GM23338 (cell line): ENCODE data around the gene CIAO1. TPM values are rescaled to one million over a fixed set of nuclear protein-coding genes. Genes with fewer than 3 reads are reported as not detected.

Source experiments
- ATAC-seq: fragments of 200-7000 bp; cut with Tn5 transposase; 3 replicates; pipeline ENCODE4 v1.9.1; 2020
- DNase-seq: peaks from one replicate; pipeline ENCODE4 v3.0.0-alpha.2; 2015; ENCODE audit warnings: low spot score
- H2AFZ ChIP-seq: fragments of 200-600 bp; sonication (generic); 2 replicates; pipeline ENCODE4 v1.8.0; 2016; ENCODE audit warnings: antibody characterized with exemption, mild to moderate bottlenecking, moderate library complexity
- H3F3A ChIP-seq: fragments of 200-600 bp; sonication (generic); replicated peaks from 2 replicates; pipeline ENCODE4 v1.8.0; 2017; ENCODE audit warnings: antibody characterized with exemption, mixed run types, low read depth
- H3K27ac ChIP-seq: fragments of 200-600 bp; sonication (generic); 2 replicates; pipeline ENCODE4 v1.6.1; 2016; ENCODE audit warnings: low read depth
- H3K27me3 ChIP-seq: fragments of 200-600 bp; sonication (generic); 2 replicates; pipeline ENCODE4 v1.8.0; 2016; ENCODE audit warnings: mild to moderate bottlenecking, mixed run types, moderate library complexity; ENCODE audit not compliant: insufficient read depth
- H3K36me3 ChIP-seq: fragments of 200-600 bp; sonication (generic); 2 replicates; pipeline ENCODE4 v1.8.0; 2016; ENCODE audit warnings: mild to moderate bottlenecking; ENCODE audit not compliant: insufficient read depth
- H3K4me1 ChIP-seq: fragments of 200-600 bp; sonication (generic); 2 replicates; pipeline ENCODE4 v1.8.0; 2016; ENCODE audit warnings: mild to moderate bottlenecking, moderate library complexity; ENCODE audit not compliant: insufficient read depth
- H3K4me2 ChIP-seq: fragments of 200-600 bp; sonication (generic); 2 replicates; pipeline ENCODE4 v1.7.1; 2017; ENCODE audit warnings: mixed run types
- H3K4me3 ChIP-seq: fragments of 200-600 bp; sonication (generic); 2 replicates; pipeline ENCODE4 v1.6.1; 2016; ENCODE audit warnings: mixed run types
- H3K79me2 ChIP-seq: fragments of 200-600 bp; sonication (generic); replicated peaks from 2 replicates; pipeline ENCODE4 v1.8.0; 2017; ENCODE audit warnings: mild to moderate bottlenecking; ENCODE audit not compliant: insufficient read depth
- H3K9me2 ChIP-seq: fragments of 200-600 bp; sonication (generic); 2 replicates; pipeline ENCODE4 v1.8.0; 2017; ENCODE audit not compliant: insufficient read depth
- H4K20me1 ChIP-seq: fragments of 200-600 bp; sonication (generic); replicated peaks from 2 replicates; pipeline ENCODE4 v1.8.0; 2017; ENCODE audit warnings: mild to moderate bottlenecking; ENCODE audit not compliant: insufficient read depth
- H3K27ac Mint-ChIP-seq: 2 replicates; pipeline ENCODE4 v1.8.0; 2020; ENCODE audit warnings: inconsistent platforms, mild to moderate bottlenecking, moderate library complexity, mixed read lengths
- H3K27me3 Mint-ChIP-seq: 3 replicates; pipeline ENCODE4 v1.8.0; 2022; ENCODE audit warnings: low read depth, mild to moderate bottlenecking, moderate library complexity, mixed read lengths, inconsistent platforms; ENCODE audit not compliant: insufficient read depth, poor library complexity
- H3K36me3 Mint-ChIP-seq: 3 replicates; pipeline ENCODE4 v1.8.0; 2021; ENCODE audit warnings: low read depth, mild to moderate bottlenecking, inconsistent platforms, moderate library complexity, mixed read lengths
- H3K4me1 Mint-ChIP-seq: 3 replicates; pipeline ENCODE4 v1.8.0; 2020; ENCODE audit warnings: mild to moderate bottlenecking, inconsistent platforms, mixed read lengths
- H3K4me3 Mint-ChIP-seq: 3 replicates; pipeline ENCODE4 v1.8.0; 2021; ENCODE audit warnings: moderate library complexity, mild to moderate bottlenecking, inconsistent platforms, mixed read lengths
- H3K9me3 Mint-ChIP-seq: 3 replicates; pipeline ENCODE4 v1.8.0; 2020; ENCODE audit warnings: moderate library complexity, mild to moderate bottlenecking, inconsistent platforms, mixed read lengths
- CREB1 ChIP-seq: fragments of 250-450 bp; sonication (Bioruptor Pico); IDR thresholded peaks from 2 replicates; pipeline ENCODE4 v1.5.0; 2020; ENCODE audit warnings: low read depth, mild to moderate bottlenecking, moderate library complexity
- EZH2 ChIP-seq: fragments of 200-600 bp; sonication (generic); IDR thresholded peaks from one replicate; pipeline ENCODE4 v1.8.0; 2017; ENCODE audit warnings: antibody characterized with exemption, mild to moderate bottlenecking, low read depth; ENCODE audit not compliant: unreplicated experiment
- EZH2phosphoT487 ChIP-seq: fragments of 200-600 bp; sonication (generic); IDR thresholded peaks from one replicate; pipeline ENCODE4 v1.8.1; 2018; ENCODE audit warnings: antibody characterized with exemption; ENCODE audit not compliant: unreplicated experiment
- JUNB ChIP-seq: IDR thresholded peaks from one replicate; pipeline ENCODE4 v1.6.1; 2016; ENCODE audit warnings: antibody characterized with exemption; ENCODE audit not compliant: unreplicated experiment
- NANOG ChIP-seq: IDR thresholded peaks from 2 replicates; pipeline ENCODE4 v1.6.1; 2016; ENCODE audit warnings: antibody characterized with exemption, borderline replicate concordance
- POLR2AphosphoS5 ChIP-seq: IDR thresholded peaks from 2 replicates; pipeline ENCODE4 v1.6.1; 2016; ENCODE audit warnings: antibody characterized with exemption, low read depth
- STAT1 ChIP-seq: IDR thresholded peaks from one replicate; pipeline ENCODE4 v1.6.1; 2016; ENCODE audit warnings: antibody characterized with exemption; ENCODE audit not compliant: unreplicated experiment
- ZNF114 ChIP-seq: fragments of 250-450 bp; sonication (Bioruptor Pico); IDR thresholded peaks from 2 replicates; pipeline ENCODE4 v1.5.0; 2020; ENCODE audit warnings: mild to moderate bottlenecking, moderate library complexity
- ZNF331 ChIP-seq: fragments of 250-450 bp; sonication (Bioruptor Pico); IDR thresholded peaks from 2 replicates; pipeline ENCODE4 v1.5.0; 2020; ENCODE audit warnings: low read depth, mild to moderate bottlenecking, moderate library complexity
- polyA plus RNA-seq: library from polyadenylated mRNA; unstranded; fragments of >200 nt; fragmentation: Nextera tagmentation; extraction: Ambion mirVana; gene quantifications from 2 replicates; pipeline ENCODE4 v1.2.1, GENCODE V29; 2016
- total RNA-seq: library from RNA; depleted of rRNA; stranded (reverse); fragments of >200 nt; shearing (Covaris generic); gene quantifications from 2 replicates; pipeline ENCODE4 v1.2.3, GENCODE V29; 2014
- TF ChIP-seq, protein P1 (sequence below): IDR thresholded peaks from one replicate; pipeline ENCODE4 v1.6.1; 2018; ENCODE audit warnings: antibody characterized with exemption; ENCODE audit not compliant: unreplicated experiment
- TF ChIP-seq, protein P2 (sequence below): fragments of 250-450 bp; sonication (Bioruptor Pico); IDR thresholded peaks from 2 replicates; pipeline ENCODE4 v1.5.0; 2020; ENCODE audit warnings: mild to moderate bottlenecking, moderate library complexity
- TF ChIP-seq, protein P3 (sequence below): IDR thresholded peaks from 2 replicates; pipeline ENCODE4 v1.6.1; 2016; ENCODE audit warnings: antibody characterized with exemption
- TF ChIP-seq, protein P4 (sequence below), 2 experiments: fragments of 200-600 bp in 1 of 2; sonication (generic) in 1 of 2; conservative IDR thresholded peaks; 2 replicates each; pipeline versions ENCODE4 v1.5.1 to v1.6.1; 2016 to 2017; ENCODE audit warnings: antibody characterized with exemption in 2 of 2, low read depth in 2 of 2, mild to moderate bottlenecking in 2 of 2, moderate library complexity in 1 of 2

CIAO1 gene
- total and polyA plus RNA-seq, 2 experiments from 2014 or later: 48.8 to 119 TPM

DNA sequence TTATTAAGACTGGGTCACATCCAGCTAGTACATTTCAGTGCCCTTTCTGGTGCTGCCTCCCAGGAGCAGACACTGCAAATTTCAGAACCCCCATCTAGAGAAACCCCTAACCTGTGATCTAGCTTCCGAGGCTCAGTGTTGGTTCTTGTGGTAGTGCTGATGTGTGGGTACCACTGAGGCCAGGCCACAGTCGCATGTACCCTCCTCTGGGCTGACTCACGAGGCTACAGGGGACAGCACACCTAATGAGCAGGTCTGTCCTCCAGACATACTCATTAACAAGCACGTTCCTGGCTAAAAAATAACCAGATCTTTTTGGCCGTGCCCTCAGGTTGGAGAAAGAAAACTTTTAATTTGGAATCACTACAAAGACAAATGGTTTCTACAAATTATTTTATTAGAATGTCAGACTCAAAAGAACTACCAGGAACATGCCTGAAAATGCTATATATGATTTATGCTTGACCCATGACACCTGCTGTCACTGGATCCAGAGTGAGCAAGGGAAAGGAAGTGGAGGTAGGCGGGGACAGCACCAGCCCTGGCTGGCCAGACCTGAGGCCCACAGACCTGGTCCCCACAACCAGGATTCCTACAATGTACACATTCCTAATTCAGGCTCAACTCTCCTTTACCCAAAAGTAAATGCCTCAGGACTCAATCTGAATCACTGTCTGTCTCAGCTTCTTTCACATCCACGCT lies 8.5 kb downstream of the CIAO1 start:
- H3K27ac ChIP-seq: peak overlapping the region; percentile 19; the same call in 1 of the 2 replicates
- Mint-ChIP-seq H3K4me1 (no peaks in the 10 kb centered on the region), H3K36me3 (peaks cover 87% of the 10 kb centered on the region), H3K4me3 (no peak overlapping the region), H3K27ac (no peak overlapping the region), H3K9me3 (no peaks in the 10 kb centered on the region), H3K27me3 (peaks cover 6% of the 10 kb centered on the region)
- TF ChIP-seq, protein P1, sequence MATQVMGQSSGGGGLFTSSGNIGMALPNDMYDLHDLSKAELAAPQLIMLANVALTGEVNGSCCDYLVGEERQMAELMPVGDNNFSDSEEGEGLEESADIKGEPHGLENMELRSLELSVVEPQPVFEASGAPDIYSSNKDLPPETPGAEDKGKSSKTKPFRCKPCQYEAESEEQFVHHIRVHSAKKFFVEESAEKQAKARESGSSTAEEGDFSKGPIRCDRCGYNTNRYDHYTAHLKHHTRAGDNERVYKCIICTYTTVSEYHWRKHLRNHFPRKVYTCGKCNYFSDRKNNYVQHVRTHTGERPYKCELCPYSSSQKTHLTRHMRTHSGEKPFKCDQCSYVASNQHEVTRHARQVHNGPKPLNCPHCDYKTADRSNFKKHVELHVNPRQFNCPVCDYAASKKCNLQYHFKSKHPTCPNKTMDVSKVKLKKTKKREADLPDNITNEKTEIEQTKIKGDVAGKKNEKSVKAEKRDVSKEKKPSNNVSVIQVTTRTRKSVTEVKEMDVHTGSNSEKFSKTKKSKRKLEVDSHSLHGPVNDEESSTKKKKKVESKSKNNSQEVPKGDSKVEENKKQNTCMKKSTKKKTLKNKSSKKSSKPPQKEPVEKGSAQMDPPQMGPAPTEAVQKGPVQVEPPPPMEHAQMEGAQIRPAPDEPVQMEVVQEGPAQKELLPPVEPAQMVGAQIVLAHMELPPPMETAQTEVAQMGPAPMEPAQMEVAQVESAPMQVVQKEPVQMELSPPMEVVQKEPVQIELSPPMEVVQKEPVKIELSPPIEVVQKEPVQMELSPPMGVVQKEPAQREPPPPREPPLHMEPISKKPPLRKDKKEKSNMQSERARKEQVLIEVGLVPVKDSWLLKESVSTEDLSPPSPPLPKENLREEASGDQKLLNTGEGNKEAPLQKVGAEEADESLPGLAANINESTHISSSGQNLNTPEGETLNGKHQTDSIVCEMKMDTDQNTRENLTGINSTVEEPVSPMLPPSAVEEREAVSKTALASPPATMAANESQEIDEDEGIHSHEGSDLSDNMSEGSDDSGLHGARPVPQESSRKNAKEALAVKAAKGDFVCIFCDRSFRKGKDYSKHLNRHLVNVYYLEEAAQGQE: no peak
- TF ChIP-seq, protein P2, sequence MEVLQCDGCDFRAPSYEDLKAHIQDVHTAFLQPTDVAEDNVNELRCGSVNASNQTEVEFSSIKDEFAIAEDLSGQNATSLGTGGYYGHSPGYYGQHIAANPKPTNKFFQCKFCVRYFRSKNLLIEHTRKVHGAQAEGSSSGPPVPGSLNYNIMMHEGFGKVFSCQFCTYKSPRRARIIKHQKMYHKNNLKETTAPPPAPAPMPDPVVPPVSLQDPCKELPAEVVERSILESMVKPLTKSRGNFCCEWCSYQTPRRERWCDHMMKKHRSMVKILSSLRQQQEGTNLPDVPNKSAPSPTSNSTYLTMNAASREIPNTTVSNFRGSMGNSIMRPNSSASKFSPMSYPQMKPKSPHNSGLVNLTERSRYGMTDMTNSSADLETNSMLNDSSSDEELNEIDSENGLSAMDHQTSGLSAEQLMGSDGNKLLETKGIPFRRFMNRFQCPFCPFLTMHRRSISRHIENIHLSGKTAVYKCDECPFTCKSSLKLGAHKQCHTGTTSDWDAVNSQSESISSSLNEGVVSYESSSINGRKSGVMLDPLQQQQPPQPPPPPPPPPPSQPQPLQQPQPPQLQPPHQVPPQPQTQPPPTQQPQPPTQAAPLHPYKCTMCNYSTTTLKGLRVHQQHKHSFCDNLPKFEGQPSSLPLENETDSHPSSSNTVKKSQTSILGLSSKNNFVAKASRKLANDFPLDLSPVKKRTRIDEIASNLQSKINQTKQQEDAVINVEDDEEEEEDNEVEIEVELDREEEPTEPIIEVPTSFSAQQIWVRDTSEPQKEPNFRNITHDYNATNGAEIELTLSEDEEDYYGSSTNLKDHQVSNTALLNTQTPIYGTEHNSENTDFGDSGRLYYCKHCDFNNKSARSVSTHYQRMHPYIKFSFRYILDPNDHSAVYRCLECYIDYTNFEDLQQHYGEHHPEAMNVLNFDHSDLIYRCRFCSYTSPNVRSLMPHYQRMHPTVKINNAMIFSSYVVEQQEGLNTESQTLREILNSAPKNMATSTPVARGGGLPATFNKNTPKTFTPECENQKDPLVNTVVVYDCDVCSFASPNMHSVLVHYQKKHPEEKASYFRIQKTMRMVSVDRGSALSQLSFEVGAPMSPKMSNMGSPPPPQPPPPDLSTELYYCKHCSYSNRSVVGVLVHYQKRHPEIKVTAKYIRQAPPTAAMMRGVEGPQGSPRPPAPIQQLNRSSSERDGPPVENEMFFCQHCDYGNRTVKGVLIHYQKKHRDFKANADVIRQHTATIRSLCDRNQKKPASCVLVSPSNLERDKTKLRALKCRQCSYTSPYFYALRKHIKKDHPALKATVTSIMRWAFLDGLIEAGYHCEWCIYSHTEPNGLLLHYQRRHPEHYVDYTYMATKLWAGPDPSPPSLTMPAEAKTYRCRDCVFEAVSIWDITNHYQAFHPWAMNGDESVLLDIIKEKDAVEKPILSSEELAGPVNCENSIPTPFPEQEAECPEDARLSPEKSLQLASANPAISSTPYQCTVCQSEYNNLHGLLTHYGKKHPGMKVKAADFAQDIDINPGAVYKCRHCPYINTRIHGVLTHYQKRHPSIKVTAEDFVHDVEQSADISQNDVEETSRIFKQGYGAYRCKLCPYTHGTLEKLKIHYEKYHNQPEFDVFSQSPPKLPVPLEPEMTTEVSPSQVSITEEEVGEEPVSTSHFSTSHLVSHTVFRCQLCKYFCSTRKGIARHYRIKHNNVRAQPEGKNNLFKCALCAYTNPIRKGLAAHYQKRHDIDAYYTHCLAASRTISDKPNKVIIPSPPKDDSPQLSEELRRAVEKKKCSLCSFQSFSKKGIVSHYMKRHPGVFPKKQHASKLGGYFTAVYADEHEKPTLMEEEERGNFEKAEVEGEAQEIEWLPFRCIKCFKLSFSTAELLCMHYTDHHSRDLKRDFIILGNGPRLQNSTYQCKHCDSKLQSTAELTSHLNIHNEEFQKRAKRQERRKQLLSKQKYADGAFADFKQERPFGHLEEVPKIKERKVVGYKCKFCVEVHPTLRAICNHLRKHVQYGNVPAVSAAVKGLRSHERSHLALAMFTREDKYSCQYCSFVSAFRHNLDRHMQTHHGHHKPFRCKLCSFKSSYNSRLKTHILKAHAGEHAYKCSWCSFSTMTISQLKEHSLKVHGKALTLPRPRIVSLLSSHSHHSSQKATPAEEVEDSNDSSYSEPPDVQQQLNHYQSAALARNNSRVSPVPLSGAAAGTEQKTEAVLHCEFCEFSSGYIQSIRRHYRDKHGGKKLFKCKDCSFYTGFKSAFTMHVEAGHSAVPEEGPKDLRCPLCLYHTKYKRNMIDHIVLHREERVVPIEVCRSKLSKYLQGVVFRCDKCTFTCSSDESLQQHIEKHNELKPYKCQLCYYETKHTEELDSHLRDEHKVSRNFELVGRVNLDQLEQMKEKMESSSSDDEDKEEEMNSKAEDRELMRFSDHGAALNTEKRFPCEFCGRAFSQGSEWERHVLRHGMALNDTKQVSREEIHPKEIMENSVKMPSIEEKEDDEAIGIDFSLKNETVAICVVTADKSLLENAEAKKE (CRISPR knock-in tag): no peak
- no peak for TF ChIP-seq EZH2
- no peak for TF ChIP-seq CREB1 (CRISPR knock-in tag)
- TF ChIP-seq, protein P3, sequence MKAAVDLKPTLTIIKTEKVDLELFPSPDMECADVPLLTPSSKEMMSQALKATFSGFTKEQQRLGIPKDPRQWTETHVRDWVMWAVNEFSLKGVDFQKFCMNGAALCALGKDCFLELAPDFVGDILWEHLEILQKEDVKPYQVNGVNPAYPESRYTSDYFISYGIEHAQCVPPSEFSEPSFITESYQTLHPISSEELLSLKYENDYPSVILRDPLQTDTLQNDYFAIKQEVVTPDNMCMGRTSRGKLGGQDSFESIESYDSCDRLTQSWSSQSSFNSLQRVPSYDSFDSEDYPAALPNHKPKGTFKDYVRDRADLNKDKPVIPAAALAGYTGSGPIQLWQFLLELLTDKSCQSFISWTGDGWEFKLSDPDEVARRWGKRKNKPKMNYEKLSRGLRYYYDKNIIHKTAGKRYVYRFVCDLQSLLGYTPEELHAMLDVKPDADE: no peak
- TF ChIP-seq ZNF331 (CRISPR knock-in tag): no peak
- TF ChIP-seq ZNF114 (CRISPR knock-in tag): no peak
- TF ChIP-seq EZH2phosphoT487: no peak
- TF ChIP-seq POLR2AphosphoS5: no peak
- TF ChIP-seq, protein P4, sequence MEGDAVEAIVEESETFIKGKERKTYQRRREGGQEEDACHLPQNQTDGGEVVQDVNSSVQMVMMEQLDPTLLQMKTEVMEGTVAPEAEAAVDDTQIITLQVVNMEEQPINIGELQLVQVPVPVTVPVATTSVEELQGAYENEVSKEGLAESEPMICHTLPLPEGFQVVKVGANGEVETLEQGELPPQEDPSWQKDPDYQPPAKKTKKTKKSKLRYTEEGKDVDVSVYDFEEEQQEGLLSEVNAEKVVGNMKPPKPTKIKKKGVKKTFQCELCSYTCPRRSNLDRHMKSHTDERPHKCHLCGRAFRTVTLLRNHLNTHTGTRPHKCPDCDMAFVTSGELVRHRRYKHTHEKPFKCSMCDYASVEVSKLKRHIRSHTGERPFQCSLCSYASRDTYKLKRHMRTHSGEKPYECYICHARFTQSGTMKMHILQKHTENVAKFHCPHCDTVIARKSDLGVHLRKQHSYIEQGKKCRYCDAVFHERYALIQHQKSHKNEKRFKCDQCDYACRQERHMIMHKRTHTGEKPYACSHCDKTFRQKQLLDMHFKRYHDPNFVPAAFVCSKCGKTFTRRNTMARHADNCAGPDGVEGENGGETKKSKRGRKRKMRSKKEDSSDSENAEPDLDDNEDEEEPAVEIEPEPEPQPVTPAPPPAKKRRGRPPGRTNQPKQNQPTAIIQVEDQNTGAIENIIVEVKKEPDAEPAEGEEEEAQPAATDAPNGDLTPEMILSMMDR (conservative IDR thresholded peaks at IDR 0.05; ENCODE audit: low read depth in 2 of 2): no peak
- TF ChIP-seq JUNB: no peak
- no peak for TF ChIP-seq NANOG
- no peak for TF ChIP-seq STAT1
- H3K79me2 ChIP-seq: no peaks in the 10 kb centered on the region
- peaks cover 10% of the 10 kb centered on the region for H4K20me1 ChIP-seq
- H3K4me3 ChIP-seq: no peak overlapping the region
- peaks cover 27% of the 10 kb centered on the region for H3K36me3 ChIP-seq
- no peaks in the 10 kb centered on the region for H3K9me2 ChIP-seq
- no peak overlapping the region for H3K4me2 ChIP-seq
- peaks cover 23% of the 10 kb centered on the region for H3F3A ChIP-seq
- DNase-seq: no peak
- no peak for ATAC-seq
- no peaks in the 10 kb centered on the region for H3K4me1 ChIP-seq
- no peaks in the 10 kb centered on the region for H3K27me3 ChIP-seq
- no peak overlapping the region for H2AFZ ChIP-seq
